PC-3 (cell line): Measurements from ENCODE around the gene C19orf25. TPM values are rescaled to one million over a fixed set of nuclear protein-coding genes. Genes with fewer than 3 reads are reported as not detected.
A peak's percentile ranks its signal among the peaks of the same experiment; 100 is the strongest.

ENCODE experiments used
- ATAC-seq: fragments of 200-7000 bp; cut with Tn5 transposase; 2 replicates; pipeline ENCODE4 v1.9.1; 2020; ENCODE audit warnings: mild to moderate bottlenecking, moderate library complexity
- BruUV-seq: library from RNA; stranded (reverse); fragments of 400-500 nt; replicated peaks from 2 replicates; lab custom pipeline; 2021; lab: Mats Ljungman, UMichigan
- CTCF ChIA-PET: fragments of 300-600 bp; sonication (Branson Sonifier 250); formaldehyde crosslinking; loops from one replicate; lab custom pipeline; 2022; ENCODE audit warnings: antibody characterized with exemption; lab: Charles Lee
- POLR2A ChIA-PET: fragments of 300-600 bp; sonication (Branson Sonifier 250); formaldehyde crosslinking; loops from one replicate; lab custom pipeline; 2022; ENCODE audit warnings: antibody characterized with exemption; ENCODE audit not compliant: unreplicated experiment; lab: Charles Lee
- DNase-seq: peaks from one replicate; pipeline ENCODE4 v3.0.0-alpha.2; 2015
- H2AFZ ChIP-seq: fragments of 300-600 bp; sonication (generic); 2 replicates; pipeline ENCODE4 v1.6.0; 2016; ENCODE audit warnings: antibody characterized with exemption, low read length
- H3F3A ChIP-seq: fragments of 300-600 bp; sonication (generic); one replicate; pipeline ENCODE4 v1.6.0; 2017; ENCODE audit warnings: antibody characterized with exemption, low read length, control low read depth, mild to moderate bottlenecking; ENCODE audit not compliant: unreplicated experiment
- H3K27ac ChIP-seq: fragments of 300-600 bp; sonication (generic); 2 replicates; pipeline ENCODE4 v1.5.1; 2016; ENCODE audit warnings: mild to moderate bottlenecking, low read length
- H3K27me3 ChIP-seq: fragments of 300-600 bp; sonication (generic); 2 replicates; pipeline ENCODE4 v1.6.1; 2016; ENCODE audit warnings: low read length, mixed read lengths
- H3K36me3 ChIP-seq: fragments of 300-600 bp; sonication (generic); 2 replicates; pipeline ENCODE4 v1.6.1; 2016; ENCODE audit warnings: low read depth, mixed run types, low read length, mixed read lengths
- H3K4me1 ChIP-seq: fragments of 300-600 bp; sonication (generic); 2 replicates; pipeline ENCODE4 v1.5.1; 2016; ENCODE audit warnings: low read length; ENCODE audit not compliant: insufficient read depth
- H3K4me2 ChIP-seq: fragments of 300-600 bp; sonication (generic); 2 replicates; pipeline ENCODE4 v1.6.0; 2016; ENCODE audit warnings: low read length
- H3K4me3 ChIP-seq: fragments of 300-600 bp; sonication (generic); 2 replicates; pipeline ENCODE4 v1.5.1; 2016; ENCODE audit warnings: mild to moderate bottlenecking, low read length, mixed read lengths
- H3K79me2 ChIP-seq: fragments of 300-600 bp; sonication (generic); 2 replicates; pipeline ENCODE4 v1.6.1; 2017; ENCODE audit warnings: low read length, mixed read lengths
- H3K9ac ChIP-seq: fragments of 300-600 bp; sonication (generic); 2 replicates; pipeline ENCODE4 v1.6.0; 2016; ENCODE audit warnings: mild to moderate bottlenecking, low read length
- H3K9me2 ChIP-seq: fragments of 300-600 bp; sonication (generic); replicated peaks from 2 replicates; pipeline ENCODE4 v1.6.1; 2016; ENCODE audit warnings: mixed run types, low read length, mixed read lengths
- H3K9me3 ChIP-seq: fragments of 300-600 bp; sonication (generic); 2 replicates; pipeline ENCODE4 v1.6.1; 2016; ENCODE audit warnings: low read length, mixed read lengths
- H4K20me1 ChIP-seq: fragments of 300-600 bp; sonication (generic); 2 replicates; pipeline ENCODE4 v1.6.1; 2016; ENCODE audit warnings: low read length, mixed read lengths
- CTCF ChIP-seq: fragments of 300-600 bp; sonication (generic); conservative IDR thresholded peaks from 2 replicates; pipeline ENCODE4 v1.5.1; 2017; ENCODE audit warnings: antibody characterized with exemption, low read depth, mild to moderate bottlenecking, low read length
- EZH2 ChIP-seq: fragments of 300-600 bp; sonication (generic); IDR thresholded peaks from one replicate; pipeline ENCODE4 v1.6.1; 2017; ENCODE audit warnings: antibody characterized with exemption, mild to moderate bottlenecking, low read length; ENCODE audit not compliant: unreplicated experiment
- EZH2phosphoT487 ChIP-seq: fragments of 300-600 bp; sonication (generic); IDR thresholded peaks from 2 replicates; pipeline ENCODE4 v1.6.1; 2018; ENCODE audit warnings: mild to moderate bottlenecking, antibody characterized with exemption, low read length, borderline replicate concordance
- intact Hi-C: fragments of 100-400 bp; cut with micrococcal nuclease; formaldehyde crosslinking; loops from 2 replicates; pipeline ENCODE4 v1.9.0; 2023
- total RNA-seq: library from RNA; depleted of rRNA; stranded (reverse); fragments of >200 nt; gene quantifications from 2 replicates; pipeline ENCODE4 v1.2.3, GENCODE V29; 2014

Gene C19orf25
- total RNA-seq, 1 experiment from 2014 or later, result 45.0 TPM

- TF ChIP-seq CTCF (no peak), EZH2 (no peak), EZH2phosphoT487 (no peak)
- Histone ChIP-seq H3K9me2 (no peaks in the 10 kb centered on the region), H3K27me3 (no peaks in the 10 kb centered on the region), H3K4me3 (no peak overlapping the region), H3K9ac (no peak overlapping the region), H3K9me3 (no peaks in the 10 kb centered on the region), H3K4me1 (peaks cover 3% of the 10 kb centered on the region; the same call in 1 of the 2 replicates), H3K36me3 (no peaks in the 10 kb centered on the region), H3K4me2 (no peak overlapping the region), H2AFZ (no peak overlapping the region), H4K20me1 (no peaks in the 10 kb centered on the region), H3K79me2 (0 out of 2 replicates have a peak, but pooled peaks cover 3% of the 10 kb centered on the region), H3K27ac (no peak overlapping the region), H3F3A (no peaks in the 10 kb centered on the region)
- intact Hi-C loops, result no loop called here
- ChIA-PET CTCF (no interaction called here), POLR2A (no interaction called here)
- ATAC-seq (no peak), DNase-seq (no peak)
- BruUV-seq, result no TSS peak
Measured at GRCh38 chr19:1460033-1460995, 18.7 kb downstream of the C19orf25 start.

DNA sequence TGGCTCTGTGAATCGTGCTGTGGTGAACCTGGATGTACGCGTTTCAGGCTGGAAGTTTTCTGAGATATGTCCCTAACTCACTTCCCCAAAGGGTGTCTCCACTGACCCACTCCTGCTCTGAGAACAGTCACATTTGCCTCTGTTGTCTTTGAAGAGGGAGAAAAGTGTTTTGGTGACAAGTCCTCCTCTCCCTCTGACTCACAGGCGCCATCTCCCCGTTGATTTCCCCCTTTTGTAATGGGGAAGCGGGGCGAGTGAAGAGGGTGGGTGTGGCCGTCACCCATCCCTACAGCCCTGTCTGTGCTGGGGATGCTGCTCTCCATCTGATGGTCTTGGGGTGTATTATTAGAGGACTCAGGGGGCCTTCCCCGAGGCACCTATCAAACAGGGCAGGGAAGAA, 19.5 kb downstream of the C19orf25 start:
- H3K9ac ChIP-seq, result no peak overlapping the region
- no peaks in the 10 kb centered on the region for H4K20me1 ChIP-seq
- H3K9me3 ChIP-seq, result no peaks in the 10 kb centered on the region
- TSS peak; percentile 7 for BruUV-seq
- H3K27ac ChIP-seq, result no peak overlapping the region
- DNase-seq (no peak), ATAC-seq (no peak)
- H3K4me3 ChIP-seq, result no peak overlapping the region
- no peak overlapping the region for H2AFZ ChIP-seq
- H3K4me2 ChIP-seq, result no peak overlapping the region
- peaks cover 6% of the 10 kb centered on the region; the same call in 1 of the 2 replicates for H3K4me1 ChIP-seq
- H3F3A ChIP-seq, result no peaks in the 10 kb centered on the region
- CTCF ChIA-PET, result no interaction called here
- TF ChIP-seq EZH2phosphoT487 (no peak), EZH2 (no peak), CTCF (no peak)
- intact Hi-C loops, result no loop called here
- no peaks in the 10 kb centered on the region for H3K36me3 ChIP-seq
- no peaks in the 10 kb centered on the region for H3K27me3 ChIP-seq
- H3K9me2 ChIP-seq, result no peaks in the 10 kb centered on the region
- no peaks in the 10 kb centered on the region for H3K79me2 ChIP-seq
- POLR2A ChIA-PET, result no interaction called here

GRCh38 chr19:1457892-1458291, 21.1 kb downstream of the C19orf25 start:
- H3F3A ChIP-seq, result no peaks in the 10 kb centered on the region
- H3K79me2 ChIP-seq, result no peaks in the 10 kb centered on the region
- H2AFZ ChIP-seq, result no peak overlapping the region
- no peaks in the 10 kb centered on the region for H3K36me3 ChIP-seq
- ChIA-PET POLR2A (no interaction called here), CTCF (interaction anchor here (0.6 kb wide), 1 partner anchor 59 kb away, joined by 3 read pairs; no protein-coding TSS in a partner anchor)
- no peak overlapping the region for H3K4me2 ChIP-seq
- no peak overlapping the region for H3K27ac ChIP-seq
- H4K20me1 ChIP-seq, result no peaks in the 10 kb centered on the region
- BruUV-seq, result no TSS peak
- H3K4me3 ChIP-seq, result no peak overlapping the region
- no peak for DNase-seq
- no peak overlapping the region for H3K9ac ChIP-seq
- H3K4me1 ChIP-seq, result peaks cover 10% of the 10 kb centered on the region; the same call in 1 of the 2 replicates
- H3K9me2 ChIP-seq, result no peaks in the 10 kb centered on the region
- H3K9me3 ChIP-seq, result no peaks in the 10 kb centered on the region
- TF ChIP-seq CTCF (no peak), EZH2 (no peak), EZH2phosphoT487 (no peak)
- no peaks in the 10 kb centered on the region for H3K27me3 ChIP-seq
- intact Hi-C loops, result no loop called here
- no peak for ATAC-seq
